ENCODE results near the gene PAN3. TPM values are rescaled to one million over a fixed set of nuclear protein-coding genes. Genes with fewer than 3 reads are reported as not detected.

Gene PAN3
- total and polyA plus RNA-seq, 2 of the 8 experiments (the other 6 are each of a cell fraction or from before 2014, with no cell fraction given): 12.7 to 39.3 TPM

- Histone ChIP-seq H3K4me2 (ENCODE audit: insufficient read depth in 1 of 2, low read depth in 2 of 2, low read length in 2 of 2) (no peak overlapping the region), H3K23me2 (ENCODE audit: low read depth, low read length) (peaks cover 15% of the 10 kb centered on the region), H3K23ac (ENCODE audit: insufficient read length) (no peak overlapping the region), H4K8ac (ENCODE audit: extremely low read depth, insufficient read depth, low read length) (no peak overlapping the region), H3K4me3 (ENCODE audit: extremely low read depth in 1 of 4, insufficient read depth in 2 of 4, low read depth in 3 of 4, low read length in 4 of 4) (no peak overlapping the region), H3K9ac (replicated peaks in 1 of 4; ENCODE audit: extremely low read depth in 1 of 4, low read depth in 3 of 4, low read length in 3 of 4) (no peak overlapping the region), H3K36me3 (ENCODE audit: control insufficient read depth in 2 of 4, insufficient read depth in 4 of 4, low read length in 3 of 4) (no peaks in the 10 kb centered on the region), H2BK120ac (replicated peaks; ENCODE audit: low read depth, low read length) (no peak overlapping the region), H2BK12ac (ENCODE audit: low read depth, low read length) (no peak overlapping the region), H3K56ac (replicated peaks; ENCODE audit: insufficient read length, low read depth, low read length) (no peak overlapping the region), H4K91ac (replicated peaks; ENCODE audit: insufficient read length, low read length) (no peak overlapping the region), H3K27ac (ENCODE audit: low read depth, low read length) (no peak overlapping the region), H3K79me1 (ENCODE audit: low read depth, low read length) (no peaks in the 10 kb centered on the region), H3K4ac (replicated peaks; ENCODE audit: insufficient read length, low read depth, low read length) (no peak overlapping the region), H3K79me2 (ENCODE audit: control insufficient read depth in 1 of 2, insufficient read depth in 2 of 2, low read length in 2 of 2) (no peaks in the 10 kb centered on the region), H3K14ac (ENCODE audit: insufficient read length) (no peak overlapping the region), H3K9me3 (ENCODE audit: insufficient read depth in 2 of 2, low read depth in 1 of 2, low read length in 1 of 2) (no peaks in the 10 kb centered on the region), H3K27me3 (replicated peaks in 1 of 4; ENCODE audit: control insufficient read depth in 3 of 4, extremely low read depth in 1 of 4, insufficient read depth in 3 of 4, low read length in 3 of 4) (peaks cover 3 to 31% (median 17%) of the 10 kb centered on the region in 4 experiments), H3K4me1 (replicated peaks in 1 of 4; ENCODE audit: control insufficient read depth in 3 of 4, insufficient read depth in 4 of 4, low read length in 3 of 4) (peaks cover 0 to 6% (median 3%) of the 10 kb centered on the region in 4 experiments; a peak in 3 of 7 replicates), H2AFZ (ENCODE audit: low read length) (no peak overlapping the region), H2BK15ac (ENCODE audit: low read length) (no peak overlapping the region), H4K5ac (ENCODE audit: insufficient read length, low read depth, low read length) (no peak overlapping the region), H3K18ac (ENCODE audit: extremely low read depth, low read length) (no peak overlapping the region), H2BK5ac (ENCODE audit: low read depth, low read length) (no peak overlapping the region), H2AK5ac (ENCODE audit: low read depth, low read length) (no peak overlapping the region), H4K20me1 (replicated peaks in 1 of 2; ENCODE audit: control insufficient read depth in 1 of 2, insufficient read depth in 2 of 2, low read length in 2 of 2) (no peaks in the 10 kb centered on the region), H2BK20ac (ENCODE audit: low read length) (no peak overlapping the region)
- 84% methylated on average over 3 of the region's 3 CpGs; no CpG with 5 or more reads in 1 of the 2 experiments for WGBS, 2 experiments (ENCODE audit: extremely low coverage in 1 of 2, insufficient coverage in 1 of 2, insufficient read length in 1 of 2, insufficient replicate concordance in 2 of 2, low coverage in 1 of 2, low lambda C conversion rate in 2 of 2, missing lambda C conversion rate in 1 of 2)
- ChIA-PET POLR2A (ENCODE audit: partially characterized antibody) (interaction anchor here (0.7 to 1.4 kb wide), 2 partner anchors 42 to 1477 kb away, joined by 3 to 4 read pairs; no protein-coding TSS in a partner anchor), CTCF (ENCODE audit: partially characterized antibody) (no interaction called here)
- no peak for FAIRE-seq
- no peak for DNase-seq (ENCODE audit: low read depth in 1 of 2, low spot score in 2 of 2)
- TF ChIP-seq SP2 (IDR thresholded peaks at IDR 0.05; ENCODE audit: low read length) (no peak), JUN (IDR thresholded peaks at IDR 0.05; ENCODE audit: low read depth, low read length) (no peak), KDM1A (IDR thresholded peaks at IDR 0.05; ENCODE audit: borderline replicate concordance, low read length) (no peak), HDAC2 (IDR thresholded peaks at IDR 0.05; ENCODE audit: borderline replicate concordance in 1 of 2, low read depth in 2 of 2, low read length in 2 of 2) (no peak), TEAD4 (IDR thresholded peaks at IDR 0.05; ENCODE audit: low read depth, low read length) (no peak), CREB1 (IDR thresholded peaks at IDR 0.05) (no peak), SIRT6 (IDR thresholded peaks at IDR 0.05; ENCODE audit: low read length) (no peak), CTBP2 (IDR thresholded peaks at IDR 0.05; ENCODE audit: borderline replicate concordance, insufficient read depth, insufficient read length, low read length) (no peak), HDAC6 (IDR thresholded peaks at IDR 0.05; ENCODE audit: low read depth, low read length) (no peak), RNF2 (IDR thresholded peaks at IDR 0.05; ENCODE audit: borderline replicate concordance, low read depth, low read length, missing control alignments, poor library complexity, severe bottlenecking) (no peak), CEBPB (IDR thresholded peaks at IDR 0.05; ENCODE audit: low read depth, low read length) (no peak), GABPA (IDR thresholded peaks at IDR 0.05; ENCODE audit: borderline replicate concordance, insufficient read depth, low read length) (no peak), NRF1 (IDR thresholded peaks at IDR 0.05; ENCODE audit: low read depth, low read length) (no peak)
These were observed 40.8 kb upstream of the PAN3 start for GRCh38 chr13:28097503-28097902.
